K562 (cell line): ENCODE measurements around the gene GASK1B. TPM values are rescaled to one million over a fixed set of nuclear protein-coding genes. Genes with fewer than 3 reads are reported as not detected.

Source experiments
- ATAC-seq: fragments of 200-7000 bp; cut with Tn5 transposase; 3 replicates; pipeline ENCODE4 v1.9.1; 2020; ENCODE audit warnings: moderate library complexity
- BruUV-seq: library from RNA; stranded (reverse); fragments of 400-500 nt; replicated peaks from 2 replicates; lab custom pipeline; 2021; lab: Mats Ljungman, UMichigan
- CTCF ChIA-PET: fragments of 300-600 bp; formaldehyde crosslinking; extraction: SDS; loops from one replicate; lab custom pipeline; 2021; ENCODE audit warnings: low intra/inter-chr PET ratio; lab: Yijun Ruan, JAX
- POLR2A ChIA-PET: fragments of 300-600, 350-650 bp; sonication (Branson Sonifier 250); formaldehyde crosslinking; extraction: SDS; loops from one replicate; lab custom pipeline; 2021; ENCODE audit warnings: antibody characterized with exemption, inconsistent platforms; lab: Yijun Ruan, JAX
- DNase-seq, 4 experiments: peaks; one replicate each; pipeline versions ENCODE4 v3.0.0 to v3.0.0-alpha.2; 2011 to 2018; ENCODE audit warnings: low spot score in 3 of 4, mixed read lengths in 3 of 4; ENCODE audit errors: extremely low read depth in 1 of 4
- FAIRE-seq: peaks from 2 replicates; lab custom pipeline; 2011; peaks lifted over from hg19 to GRCh38; lab: Jason Lieb, UNC
- H2AFZ ChIP-seq: 2 replicates; pipeline ENCODE4 v1.6.0; 2011; ENCODE audit warnings: low read depth, low read length, control low read depth, inconsistent platforms
- H3K27ac ChIP-seq: fragments of 200-600 bp; 3 replicates; pipeline ENCODE4 v1.8.0; 2011; ENCODE audit warnings: low read depth, mild to moderate bottlenecking, control low read depth, inconsistent platforms, low read length, moderate library complexity, mixed read lengths; ENCODE audit errors: extremely low read depth
- H3K27me3 ChIP-seq, 2 experiments: fragments of 300-600 bp in 1 of 2; 2 replicates in 1 of 2; 3 replicates in 1 of 2; pipeline versions ENCODE4 v1.6.0 to v1.8.0; 2011; ENCODE audit warnings: inconsistent platforms in 2 of 2, low read length in 2 of 2, mild to moderate bottlenecking in 1 of 2, mixed read lengths in 1 of 2, moderate library complexity in 1 of 2; ENCODE audit not compliant: control insufficient read depth in 2 of 2, insufficient read depth in 2 of 2
- H3K36me3 ChIP-seq: fragments of 300-600 bp; 3 replicates; pipeline ENCODE4 v1.8.0; 2011; ENCODE audit warnings: mild to moderate bottlenecking, low read length, inconsistent platforms; ENCODE audit not compliant: control insufficient read depth, insufficient read depth
- H3K4me1 ChIP-seq, 2 experiments: fragments of 200-600 bp in 1 of 2; replicated peaks in 1 of 2; 2 replicates in 1 of 2; 3 replicates in 1 of 2; pipeline versions ENCODE4 v1.5.1 to v1.8.0; 2011; ENCODE audit warnings: inconsistent platforms in 2 of 2, low read length in 2 of 2, mild to moderate bottlenecking in 1 of 2, mixed read lengths in 1 of 2, moderate library complexity in 1 of 2; ENCODE audit not compliant: control insufficient read depth in 2 of 2, insufficient read depth in 2 of 2
- H3K4me2 ChIP-seq: 2 replicates; pipeline ENCODE4 v1.6.1; 2011; ENCODE audit warnings: low read length, control low read depth, inconsistent platforms, mixed read lengths; ENCODE audit not compliant: insufficient read depth
- H3K4me3 ChIP-seq: fragments of 200-600 bp; sonication (generic), shearing (Covaris generic); 2 replicates; pipeline ENCODE4 v1.5.1; 2016; ENCODE audit warnings: control low read depth, inconsistent platforms
- H3K79me2 ChIP-seq: fragments of 200-600 bp; 3 replicates; pipeline ENCODE4 v1.8.0; 2011; ENCODE audit warnings: low read length, inconsistent platforms; ENCODE audit not compliant: control insufficient read depth, insufficient read depth
- H3K9ac ChIP-seq, 2 experiments: 2 replicates each; pipeline versions ENCODE4 v1.6.0 to v1.6.1; 2011; ENCODE audit warnings: low read depth in 2 of 2, low read length in 2 of 2, control low read depth in 1 of 2, inconsistent platforms in 1 of 2, mild to moderate bottlenecking in 1 of 2, mixed read lengths in 1 of 2; ENCODE audit not compliant: insufficient read depth in 1 of 2
- H3K9me1 ChIP-seq: one replicate; pipeline ENCODE4 v1.6.0; 2011; ENCODE audit warnings: inconsistent platforms, mild to moderate bottlenecking, low read length, moderate library complexity; ENCODE audit not compliant: control insufficient read depth, insufficient read depth
- H3K9me3 ChIP-seq: replicated peaks from 2 replicates; pipeline ENCODE4 v1.5.1; 2011; ENCODE audit warnings: low read depth, low read length, inconsistent platforms; ENCODE audit not compliant: control insufficient read depth, insufficient read depth
- H4K20me1 ChIP-seq: replicated peaks from 2 replicates; pipeline ENCODE4 v1.6.1; 2011; ENCODE audit warnings: low read length, inconsistent platforms, mixed read lengths; ENCODE audit not compliant: control insufficient read depth, insufficient read depth
- CBX2 ChIP-seq: fragments of 200-600 bp; sonication (generic); IDR thresholded peaks from one replicate; pipeline ENCODE4 v1.6.1; 2012; ENCODE audit warnings: mild to moderate bottlenecking, low read length, inconsistent platforms; ENCODE audit not compliant: insufficient read depth, poor library complexity, severe bottlenecking
- ERF ChIP-seq: fragments of 450-650 bp; formaldehyde crosslinking; IDR thresholded peaks from 2 replicates; pipeline ENCODE4 v1.4.0; 2020; ENCODE audit warnings: mild to moderate bottlenecking, mixed read lengths
- MAFG ChIP-seq: fragments of 450-650 bp; conservative IDR thresholded peaks from 2 replicates; pipeline ENCODE4 v1.6.1; 2016; ENCODE audit warnings: missing genetic modification characterization, missing compliant biosample characterization
- MAZ ChIP-seq, 2 experiments: fragments of 450-650 bp in 1 of 2; sonication (generic) in 1 of 2; formaldehyde crosslinking; IDR thresholded peaks in 1 of 2; conservative IDR thresholded peaks in 1 of 2; 2 replicates each; pipeline versions ENCODE4 v1.4.0 to v1.5.0; 2020; ENCODE audit warnings: mild to moderate bottlenecking in 1 of 2, missing genetic modification reagents in 1 of 2
- MBD2 ChIP-seq: sonication (generic); IDR thresholded peaks from 2 replicates; pipeline ENCODE4 v1.6.1; 2016; ENCODE audit warnings: low read depth, borderline replicate concordance
- MCM2 ChIP-seq: fragments of 450-650 bp; IDR thresholded peaks from 2 replicates; pipeline ENCODE4 v1.6.1; 2017; ENCODE audit warnings: low read depth, mild to moderate bottlenecking
- RBM15 ChIP-seq: fragments of 200-400 bp; formaldehyde crosslinking; IDR thresholded peaks from 2 replicates; pipeline ENCODE4 v1.6.1; 2018; ENCODE audit warnings: mild to moderate bottlenecking, low read length, moderate library complexity; ENCODE audit not compliant: insufficient read depth
- TAF9B ChIP-seq: fragments of 450-650 bp; IDR thresholded peaks from 2 replicates; pipeline ENCODE4 v1.6.1; 2018; ENCODE audit warnings: mild to moderate bottlenecking; ENCODE audit not compliant: partially characterized antibody
- WHSC1 ChIP-seq: IDR thresholded peaks from one replicate; pipeline ENCODE4 v1.6.1; 2012; ENCODE audit warnings: low read length, control low read depth, inconsistent platforms
- ZNF507 ChIP-seq: conservative IDR thresholded peaks from 2 replicates; pipeline ENCODE4 v1.6.1; 2017; ENCODE audit warnings: missing genetic modification characterization, missing compliant biosample characterization
- WGBS: fragments of 100-300 bp; shearing (Covaris generic); methylation state at CpG from one replicate; pipeline ENCODE4 v1.1.6; 2016; ENCODE audit warnings: low coverage, mixed read lengths; ENCODE audit not compliant: insufficient coverage; ENCODE audit errors: missing lambda C conversion rate; 5-methylcytosine and 5-hydroxymethylcytosine counted together
- in situ Hi-C: fragments of 300-500 bp; cut with MboI; formaldehyde crosslinking; loops from 4 replicates; pipeline ENCODE4 v1.15.0; 2018; ENCODE audit warnings: inconsistent platforms, mixed read lengths
- intact Hi-C: fragments of 100-400 bp; cut with micrococcal nuclease; formaldehyde crosslinking; loops from 2 replicates; pipeline ENCODE4 v1.14.2; 2022
- polyA plus RNA-seq, 8 experiments: library from polyadenylated mRNA; depleted of rRNA in 4 of 8; stranded (reverse) in 5 of 8; unstranded in 3 of 8; fragments of >200 nt; fragmentation: Nextera tagmentation in 2 of 8; fragmentation: Illumina TruSeq in 1 of 8; extraction: Ambion mirVana in 2 of 8; extraction: Trizol in 1 of 8; gene quantifications; 2 replicates each; pipeline versions ENCODE4 v1.2.1 to v1.2.3, GENCODE V29; 2011 to 2014; ENCODE audit warnings: inconsistent platforms in 1 of 8, missing spikeins in 1 of 8
- total RNA-seq, 7 experiments: library from RNA; depleted of rRNA in 6 of 7; stranded (reverse); fragments of >200 nt in 6 of 7; fragmentation: Illumina TruSeq in 2 of 7; extraction: Trizol in 2 of 7; gene quantifications; 2 replicates each; pipeline versions ENCODE4 v1.2.1 to v1.2.3, GENCODE V29; 2011 to 2021; ENCODE audit warnings: low replicate concordance in 1 of 7
- TF ChIP-seq, protein P1 (sequence below): sonication (generic); formaldehyde crosslinking; IDR thresholded peaks from 2 replicates; pipeline ENCODE4 v1.8.0; 2023; ENCODE audit warnings: missing genetic modification reagents, mild to moderate bottlenecking, borderline replicate concordance

Gene GASK1B
- total and polyA plus RNA-seq, 9 of the 15 experiments (the other 6 are each of a cell fraction or from before 2014, with no cell fraction given): 0.13 to 1.2 (median 0.61) TPM

DNA sequence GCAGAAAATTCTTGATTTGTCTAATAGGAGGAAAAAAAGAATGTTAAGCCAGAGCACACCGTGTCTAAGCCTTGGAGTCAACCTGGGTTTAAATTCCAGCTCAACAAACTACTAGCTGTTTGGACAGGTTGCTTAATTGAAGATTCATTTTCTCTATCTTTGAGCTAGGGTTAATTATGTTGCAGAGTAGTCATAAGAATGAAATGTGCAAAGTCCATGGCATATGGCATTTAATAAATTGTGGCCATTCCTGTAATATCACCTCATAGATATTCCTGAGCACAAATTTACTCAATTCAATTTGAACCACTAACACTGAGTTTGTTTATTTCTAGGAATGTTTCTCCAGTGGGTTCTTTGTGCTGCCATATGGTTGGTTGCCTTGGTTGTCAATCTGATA lies 42.0 kb upstream of the GASK1B start (continued):
- no peak for TF ChIP-seq MCM2
- no peak for TF ChIP-seq ERF (CRISPR knock-in tag)
- no peak for TF ChIP-seq RBM15

DNA sequence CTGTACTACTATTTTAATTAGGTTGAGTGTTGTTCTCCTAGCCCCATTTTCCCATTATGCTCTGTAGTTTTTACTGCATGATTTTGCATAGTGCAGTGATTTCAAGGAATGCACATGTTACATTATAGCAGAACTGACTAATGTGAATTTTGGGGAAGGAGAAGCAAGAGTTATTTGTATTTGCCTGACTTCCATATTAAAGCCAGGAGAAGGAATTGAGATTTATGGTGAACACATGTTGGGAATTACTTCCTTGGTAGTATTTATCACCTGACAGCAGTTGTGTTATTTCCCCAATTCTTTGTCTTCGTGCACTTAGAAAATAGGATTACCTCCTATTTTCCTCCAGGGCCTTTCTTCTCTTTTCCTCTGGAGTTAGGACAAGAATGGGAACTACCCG lies 40.6 kb upstream of the GASK1B start:
- no peaks in the 10 kb centered on the region for H3K27me3 ChIP-seq
- H4K20me1 ChIP-seq: no peaks in the 10 kb centered on the region
- H2AFZ ChIP-seq: no peak overlapping the region
- FAIRE-seq (no peak), ATAC-seq (no peak)
- TF ChIP-seq ZNF507 (tag) (no peak), MAFG (tag) (no peak), TAF9B (no peak), MBD2 (no peak), CBX2 (no peak), MAZ (CRISPR knock-in tag; conservative IDR thresholded peaks at IDR 0.05 in 1 of 2, IDR thresholded peaks at IDR 0.05 in 1 of 2) (no peak), WHSC1 (no peak)
- TF ChIP-seq, protein P1, sequence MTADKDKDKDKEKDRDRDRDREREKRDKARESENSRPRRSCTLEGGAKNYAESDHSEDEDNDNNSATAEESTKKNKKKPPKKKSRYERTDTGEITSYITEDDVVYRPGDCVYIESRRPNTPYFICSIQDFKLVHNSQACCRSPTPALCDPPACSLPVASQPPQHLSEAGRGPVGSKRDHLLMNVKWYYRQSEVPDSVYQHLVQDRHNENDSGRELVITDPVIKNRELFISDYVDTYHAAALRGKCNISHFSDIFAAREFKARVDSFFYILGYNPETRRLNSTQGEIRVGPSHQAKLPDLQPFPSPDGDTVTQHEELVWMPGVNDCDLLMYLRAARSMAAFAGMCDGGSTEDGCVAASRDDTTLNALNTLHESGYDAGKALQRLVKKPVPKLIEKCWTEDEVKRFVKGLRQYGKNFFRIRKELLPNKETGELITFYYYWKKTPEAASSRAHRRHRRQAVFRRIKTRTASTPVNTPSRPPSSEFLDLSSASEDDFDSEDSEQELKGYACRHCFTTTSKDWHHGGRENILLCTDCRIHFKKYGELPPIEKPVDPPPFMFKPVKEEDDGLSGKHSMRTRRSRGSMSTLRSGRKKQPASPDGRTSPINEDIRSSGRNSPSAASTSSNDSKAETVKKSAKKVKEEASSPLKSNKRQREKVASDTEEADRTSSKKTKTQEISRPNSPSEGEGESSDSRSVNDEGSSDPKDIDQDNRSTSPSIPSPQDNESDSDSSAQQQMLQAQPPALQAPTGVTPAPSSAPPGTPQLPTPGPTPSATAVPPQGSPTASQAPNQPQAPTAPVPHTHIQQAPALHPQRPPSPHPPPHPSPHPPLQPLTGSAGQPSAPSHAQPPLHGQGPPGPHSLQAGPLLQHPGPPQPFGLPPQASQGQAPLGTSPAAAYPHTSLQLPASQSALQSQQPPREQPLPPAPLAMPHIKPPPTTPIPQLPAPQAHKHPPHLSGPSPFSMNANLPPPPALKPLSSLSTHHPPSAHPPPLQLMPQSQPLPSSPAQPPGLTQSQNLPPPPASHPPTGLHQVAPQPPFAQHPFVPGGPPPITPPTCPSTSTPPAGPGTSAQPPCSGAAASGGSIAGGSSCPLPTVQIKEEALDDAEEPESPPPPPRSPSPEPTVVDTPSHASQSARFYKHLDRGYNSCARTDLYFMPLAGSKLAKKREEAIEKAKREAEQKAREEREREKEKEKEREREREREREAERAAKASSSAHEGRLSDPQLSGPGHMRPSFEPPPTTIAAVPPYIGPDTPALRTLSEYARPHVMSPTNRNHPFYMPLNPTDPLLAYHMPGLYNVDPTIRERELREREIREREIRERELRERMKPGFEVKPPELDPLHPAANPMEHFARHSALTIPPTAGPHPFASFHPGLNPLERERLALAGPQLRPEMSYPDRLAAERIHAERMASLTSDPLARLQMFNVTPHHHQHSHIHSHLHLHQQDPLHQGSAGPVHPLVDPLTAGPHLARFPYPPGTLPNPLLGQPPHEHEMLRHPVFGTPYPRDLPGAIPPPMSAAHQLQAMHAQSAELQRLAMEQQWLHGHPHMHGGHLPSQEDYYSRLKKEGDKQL (CRISPR knock-in tag): no peak
- TF ChIP-seq, all 486 proteins: peak for 0
- Histone ChIP-seq H3K9me3 (no peaks in the 10 kb centered on the region), H3K4me1 (peaks cover 4 to 8% of the 10 kb centered on the region in 2 experiments; a peak in 3 of 5 replicates), H3K79me2 (peaks cover 8% of the 10 kb centered on the region; the same call in 1 of the 3 replicates), H3K4me2 (no peak overlapping the region), H3K9ac (no peak overlapping the region), H3K9me1 (no peaks in the 10 kb centered on the region), H3K27ac (no peak overlapping the region), H3K4me3 (no peak overlapping the region), H3K36me3 (peaks cover 10% of the 10 kb centered on the region; the same call in 1 of the 3 replicates)
- POLR2A ChIA-PET: no interaction called here
- 80% methylated on average over 2 of the region's 2 CpGs for WGBS
- in situ Hi-C loops: no loop called here
- intact Hi-C loops: no loop called here
- CTCF ChIA-PET: no interaction called here
- no TSS peak for BruUV-seq
- DNase-seq: no peak
